Neuron (in vitro differentiated cells): ENCODE data around the gene EMC10.
"Not testable (repeated sequence)": the region's sequence is repeated elsewhere in the genome, so short reads cannot be mapped to it uniquely, and the experiment has no call there.

ENCODE experiments used
- H2AFZ ChIP-seq: one replicate; pipeline ENCODE4 v1.6.1; 2013; ENCODE audit warnings: low read depth, mild to moderate bottlenecking, inconsistent platforms, low read length, moderate library complexity
- H3K27me3 ChIP-seq: one replicate; pipeline ENCODE4 v1.6.1; 2013; ENCODE audit warnings: low read length; ENCODE audit not compliant: insufficient read depth
- H3K36me3 ChIP-seq: one replicate; pipeline ENCODE4 v1.6.1; 2013; ENCODE audit warnings: low read length; ENCODE audit not compliant: insufficient read depth
- H3K4me1 ChIP-seq: one replicate; pipeline ENCODE4 v1.6.1; 2013; ENCODE audit warnings: low read length; ENCODE audit not compliant: insufficient read depth
- H3K4me3 ChIP-seq: 2 replicates; pipeline ENCODE4 v1.5.1; 2013; ENCODE audit warnings: mild to moderate bottlenecking, low read length, moderate library complexity
- H3K9me3 ChIP-seq: one replicate; pipeline ENCODE4 v1.6.1; 2013; ENCODE audit warnings: low read length

Gene EMC10

GRCh38 chr19:50437862-50438449, 38.4 kb upstream of the EMC10 start:
- H3K4me1 ChIP-seq: peaks cover 3% of the 10 kb centered on the region
- no peaks in the 10 kb centered on the region for H3K36me3 ChIP-seq
- H3K27me3 ChIP-seq: peaks cover 9% of the 10 kb centered on the region
- no peak overlapping the region for H2AFZ ChIP-seq
- H3K9me3 ChIP-seq: peaks cover 2% of the 10 kb centered on the region
- no peak overlapping the region for H3K4me3 ChIP-seq

- not testable (repeated sequence) for H2AFZ ChIP-seq, H3K36me3 ChIP-seq, H3K4me1 ChIP-seq, H3K27me3 ChIP-seq, H3K9me3 ChIP-seq, H3K4me3 ChIP-seq
These were observed 37.2 kb upstream of the EMC10 start for GRCh38 chr19:50439130-50439529.

GRCh38 chr19:50444059-50444458, 32.2 kb upstream of the EMC10 start:
- peaks cover 3% of the 10 kb centered on the region for H3K27me3 ChIP-seq
- H3K4me3 ChIP-seq: no peak overlapping the region
- no peaks in the 10 kb centered on the region for H3K36me3 ChIP-seq
- H3K9me3 ChIP-seq: peaks cover 1% of the 10 kb centered on the region
- no peak overlapping the region for H2AFZ ChIP-seq
- peaks cover 3% of the 10 kb centered on the region for H3K4me1 ChIP-seq

GRCh38 chr19:50447053-50447452, 29.3 kb upstream of the EMC10 start:
- Histone ChIP-seq H2AFZ (no peak overlapping the region), H3K36me3 (no peaks in the 10 kb centered on the region), H3K27me3 (peaks cover 3% of the 10 kb centered on the region), H3K4me1 (no peaks in the 10 kb centered on the region), H3K9me3 (peaks cover 1% of the 10 kb centered on the region), H3K4me3 (no peak overlapping the region)

- no peaks in the 10 kb centered on the region for H3K4me1 ChIP-seq
- H3K4me3 ChIP-seq: no peak overlapping the region
- H3K36me3 ChIP-seq: no peaks in the 10 kb centered on the region
- H3K27me3 ChIP-seq: peaks cover 3% of the 10 kb centered on the region
- no peak overlapping the region for H2AFZ ChIP-seq
- H3K9me3 ChIP-seq: peaks cover 1% of the 10 kb centered on the region
These were observed 28.6 kb upstream of the EMC10 start for GRCh38 chr19:50447750-50448149.

- H3K36me3 ChIP-seq: no peaks in the 10 kb centered on the region
- H3K4me1 ChIP-seq: no peaks in the 10 kb centered on the region
- no peak overlapping the region for H3K4me3 ChIP-seq
- peaks cover 3% of the 10 kb centered on the region for H3K27me3 ChIP-seq
- peaks cover 1% of the 10 kb centered on the region for H3K9me3 ChIP-seq
- no peak overlapping the region for H2AFZ ChIP-seq
These were observed 26.9 kb upstream of the EMC10 start for GRCh38 chr19:50449236-50449899.

GRCh38 chr19:50450369-50451222, 25.7 kb upstream of the EMC10 start:
- Histone ChIP-seq H3K4me1 (no peaks in the 10 kb centered on the region), H3K4me3 (no peak overlapping the region), H3K27me3 (peaks cover 3% of the 10 kb centered on the region), H2AFZ (no peak overlapping the region), H3K36me3 (no peaks in the 10 kb centered on the region), H3K9me3 (peaks cover 3% of the 10 kb centered on the region)

GRCh38 chr19:50451223-50451534, 25.1 kb upstream of the EMC10 start:
- no peaks in the 10 kb centered on the region for H3K36me3 ChIP-seq
- H3K4me3 ChIP-seq: no peak overlapping the region

GRCh38 chr19:50453243-50453642, 23.1 kb upstream of the EMC10 start:
- Histone ChIP-seq H3K36me3 (no peaks in the 10 kb centered on the region), H3K4me1 (no peaks in the 10 kb centered on the region), H3K4me3 (no peak overlapping the region), H3K27me3 (no peaks in the 10 kb centered on the region), H3K9me3 (peaks cover 1% of the 10 kb centered on the region), H2AFZ (no peak overlapping the region)

More at GRCh38 chr19:50451223-50451534, 25.1 kb upstream of the EMC10 start:
- Histone ChIP-seq H3K9me3 (peaks cover 1% of the 10 kb centered on the region), H2AFZ (no peak overlapping the region), H3K4me1 (no peaks in the 10 kb centered on the region), H3K27me3 (no peaks in the 10 kb centered on the region)

- Histone ChIP-seq H2AFZ (no peak overlapping the region), H3K9me3 (peaks cover 1% of the 10 kb centered on the region), H3K4me1 (peaks cover 7% of the 10 kb centered on the region), H3K27me3 (no peaks in the 10 kb centered on the region), H3K36me3 (no peaks in the 10 kb centered on the region), H3K4me3 (no peak overlapping the region)
These were observed 20.3 kb upstream of the EMC10 start for GRCh38 chr19:50455992-50456391.

- no peaks in the 10 kb centered on the region for H3K36me3 ChIP-seq
- H3K4me1 ChIP-seq: peaks cover 7% of the 10 kb centered on the region
- H3K9me3 ChIP-seq: peaks cover 1% of the 10 kb centered on the region
These were observed 19.0 kb upstream of the EMC10 start for GRCh38 chr19:50457300-50457699.

GRCh38 chr19:50458396-50459066, 17.8 kb upstream of the EMC10 start:
- Histone ChIP-seq H3K4me1 (peaks cover 7% of the 10 kb centered on the region), H2AFZ (no peak overlapping the region), H3K36me3 (no peaks in the 10 kb centered on the region), H3K9me3 (peaks cover 1% of the 10 kb centered on the region), H3K27me3 (no peaks in the 10 kb centered on the region), H3K4me3 (no peak overlapping the region)

More at GRCh38 chr19:50457300-50457699, 19.0 kb upstream of the EMC10 start:
- Histone ChIP-seq H3K4me3 (no peak overlapping the region), H2AFZ (no peak overlapping the region), H3K27me3 (no peaks in the 10 kb centered on the region)

- no peak overlapping the region for H2AFZ ChIP-seq
- H3K27me3 ChIP-seq: no peaks in the 10 kb centered on the region
- peaks cover 1% of the 10 kb centered on the region for H3K9me3 ChIP-seq
- peaks cover 7% of the 10 kb centered on the region for H3K4me1 ChIP-seq
- H3K4me3 ChIP-seq: no peak overlapping the region
- H3K36me3 ChIP-seq: no peaks in the 10 kb centered on the region
These were observed 17.2 kb upstream of the EMC10 start for GRCh38 chr19:50459067-50459456.
